Dendritic cell treated with granulocyte-macrophage colony-stimulating factor and Interleukin-4, amounts not matched to agents 40 ng/mL and 50 ng/mL, for 4 days (primary cell): ENCODE data around the gene CFL1.

ENCODE experiments used
- H3K27ac Mint-ChIP-seq: one replicate; pipeline ENCODE4 v1.8.0; 2022; ENCODE audit warnings: mild to moderate bottlenecking, mixed read lengths
- H3K27me3 Mint-ChIP-seq: one replicate; pipeline ENCODE4 v1.8.0; 2022; ENCODE audit warnings: mild to moderate bottlenecking, mixed read lengths
- H3K36me3 Mint-ChIP-seq: one replicate; pipeline ENCODE4 v1.8.0; 2022; ENCODE audit warnings: low read depth, mixed read lengths
- H3K4me1 Mint-ChIP-seq: one replicate; pipeline ENCODE4 v1.8.0; 2022; ENCODE audit warnings: low read depth, mixed read lengths
- H3K4me3 Mint-ChIP-seq: one replicate; pipeline ENCODE4 v1.8.0; 2022; ENCODE audit warnings: mild to moderate bottlenecking, moderate library complexity, mixed read lengths
- H3K9me3 Mint-ChIP-seq: one replicate; pipeline ENCODE4 v1.8.0; 2022; ENCODE audit warnings: mixed read lengths
- intact Hi-C: fragments of 100-400 bp; cut with micrococcal nuclease; formaldehyde crosslinking; loops from one replicate; pipeline ENCODE4 v1.15.0; 2022

Gene CFL1

DNA sequence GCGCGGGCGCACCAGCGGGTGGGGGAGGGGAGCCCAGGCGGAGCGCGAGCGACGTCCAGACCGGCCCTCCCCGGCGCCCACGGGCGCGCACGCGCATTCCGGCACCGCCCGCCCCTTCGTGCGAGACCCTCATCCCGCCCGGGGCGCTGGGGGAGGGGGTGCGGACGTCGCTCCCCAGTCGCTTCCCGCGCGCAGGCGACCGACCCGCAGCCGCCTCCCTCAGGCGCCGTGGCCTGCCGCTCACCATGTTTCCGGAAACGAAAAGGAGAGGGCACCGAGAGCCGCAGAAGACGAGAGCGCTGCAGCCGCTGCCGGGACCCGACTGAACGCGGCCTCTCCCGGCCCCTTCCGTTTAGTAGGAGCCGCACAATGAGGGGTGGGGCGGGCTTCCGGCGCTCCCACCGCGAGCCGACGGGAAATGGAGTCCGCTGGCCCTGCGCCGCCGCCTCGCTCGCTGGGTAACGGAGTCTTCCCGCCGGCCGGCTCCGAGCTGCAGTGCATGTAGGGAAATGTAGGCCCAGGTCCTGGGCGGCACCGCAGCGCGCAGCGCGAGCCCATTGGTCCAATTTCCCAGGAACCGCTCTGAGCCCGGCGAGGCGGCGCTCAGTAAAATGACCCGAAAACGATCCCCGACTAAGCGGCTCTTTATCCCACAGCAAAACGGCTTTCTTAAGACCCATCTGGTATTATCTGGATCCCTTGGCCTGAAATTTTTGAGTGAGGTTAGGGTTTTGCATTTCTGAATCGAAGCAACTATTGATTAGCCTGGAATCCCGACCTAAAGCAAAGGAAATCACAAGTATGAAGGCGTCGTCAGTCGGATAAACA, at the start of gene CFL1:
CFL1 (minus strand) TSS at position 328 of the 828 bp plus-strand sequence; CDS start at position 247, 81 bp downstream.
- Mint-ChIP-seq H3K4me1 (peaks cover 79% of the 10 kb centered on the region), H3K9me3 (no peaks in the 10 kb centered on the region), H3K4me3 (peak within 1 kb of the TSS; percentile 98), H3K36me3 (peaks cover 89% of the 10 kb centered on the region), H3K27ac (peak within 1 kb of the TSS; percentile 96), H3K27me3 (no peaks in the 10 kb centered on the region)
- intact Hi-C loops: loop anchor here (2.0 kb wide), 1 partner anchor 25 kb away; the partner anchor contains the start of gene SNX32

DNA sequence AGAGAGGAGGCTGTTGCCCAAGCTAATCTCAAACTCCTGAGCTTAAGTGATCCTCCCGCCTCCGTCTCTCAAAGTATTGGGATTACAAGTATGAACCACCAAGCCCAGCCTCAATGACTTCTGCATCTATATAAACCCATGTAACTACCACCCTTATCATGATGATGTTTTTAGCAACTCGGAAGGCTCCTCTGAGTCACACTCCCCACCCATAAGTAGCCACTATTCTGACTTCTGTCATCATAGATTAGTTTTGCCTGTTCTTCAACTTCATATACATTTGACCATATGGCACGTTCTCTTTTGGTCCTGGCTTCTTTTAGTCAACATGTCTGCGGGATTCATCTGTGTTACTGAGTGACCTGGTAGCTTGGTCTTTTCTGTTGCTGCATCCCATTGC, 48.6 kb upstream of the CFL1 start:
- Mint-ChIP-seq H3K4me3 (no peak overlapping the region), H3K36me3 (no peaks in the 10 kb centered on the region), H3K27me3 (peaks cover 24% of the 10 kb centered on the region), H3K27ac (no peak overlapping the region), H3K9me3 (no peaks in the 10 kb centered on the region), H3K4me1 (peaks cover 11% of the 10 kb centered on the region)
- intact Hi-C loops: no loop called here

DNA sequence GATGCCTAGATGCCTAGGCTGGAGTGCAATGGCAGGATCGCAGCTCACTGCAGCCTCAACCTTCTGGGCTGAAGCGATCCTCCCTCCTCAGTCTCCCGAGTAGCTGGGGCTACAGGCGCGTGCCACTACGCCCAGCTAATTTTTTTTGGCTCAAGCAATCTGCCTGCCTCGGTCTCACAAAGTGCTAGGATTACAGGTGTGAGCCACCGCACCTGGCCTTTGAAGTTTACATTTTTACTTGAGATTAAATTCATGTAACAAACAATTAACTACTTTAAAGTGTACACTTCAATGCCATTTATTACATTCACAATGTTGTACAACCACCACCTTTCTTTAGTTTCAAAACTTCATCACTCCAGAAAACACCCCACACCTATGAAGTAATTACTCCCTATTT, 45.7 kb upstream of the CFL1 start:
- Mint-ChIP-seq H3K27ac (no peak overlapping the region), H3K27me3 (peaks cover 17% of the 10 kb centered on the region), H3K9me3 (no peaks in the 10 kb centered on the region), H3K4me3 (no peak overlapping the region), H3K4me1 (peaks cover 16% of the 10 kb centered on the region), H3K36me3 (peaks cover 6% of the 10 kb centered on the region)
- intact Hi-C loops: no loop called here

DNA sequence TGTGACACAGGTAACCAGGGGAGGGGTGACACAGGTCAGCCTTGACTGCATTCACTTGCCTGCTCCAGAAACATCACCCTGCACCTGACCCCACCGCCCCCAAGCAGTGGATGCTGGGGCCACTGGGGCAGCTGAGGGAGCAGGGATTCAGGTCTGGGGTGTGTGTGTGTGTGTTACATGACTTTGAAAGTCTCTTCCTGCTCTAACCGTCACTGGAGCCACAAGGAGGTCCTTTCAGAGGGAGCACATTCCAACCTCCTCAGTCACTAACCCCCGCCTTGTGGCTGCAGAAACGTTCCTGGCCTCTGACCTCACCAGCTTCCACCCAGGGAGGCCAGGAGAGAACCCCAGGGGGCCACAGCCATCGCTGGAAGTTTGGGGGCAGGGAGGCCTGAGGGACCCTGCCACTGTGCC, 45.1 kb upstream of the CFL1 start:
- Mint-ChIP-seq H3K27ac (no peak overlapping the region), H3K36me3 (peaks cover 6% of the 10 kb centered on the region), H3K4me3 (no peak overlapping the region), H3K9me3 (no peaks in the 10 kb centered on the region), H3K4me1 (peaks cover 19% of the 10 kb centered on the region), H3K27me3 (peaks cover 16% of the 10 kb centered on the region)
- intact Hi-C loops: no loop called here

DNA sequence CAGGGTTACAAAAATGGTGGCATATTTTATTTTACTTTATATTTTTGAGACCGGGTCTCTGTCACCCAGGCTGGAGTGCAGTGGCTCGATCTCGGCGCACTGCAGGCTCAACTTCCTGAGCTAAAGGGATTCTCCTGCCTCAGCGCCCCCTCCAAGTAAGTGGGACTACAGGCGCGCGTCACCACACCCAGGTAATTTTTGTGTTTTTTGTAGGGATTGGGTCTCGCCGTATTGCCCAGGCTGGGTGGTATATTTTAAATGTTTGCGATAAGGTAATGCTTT, 42.9 kb upstream of the CFL1 start:
- Mint-ChIP-seq H3K9me3 (no peaks in the 10 kb centered on the region), H3K4me3 (no peak overlapping the region), H3K27ac (peak overlapping the region; percentile 90), H3K36me3 (peaks cover 16% of the 10 kb centered on the region), H3K4me1 (peaks cover 29% of the 10 kb centered on the region), H3K27me3 (peaks cover 14% of the 10 kb centered on the region)
- intact Hi-C loops: no loop called here

DNA sequence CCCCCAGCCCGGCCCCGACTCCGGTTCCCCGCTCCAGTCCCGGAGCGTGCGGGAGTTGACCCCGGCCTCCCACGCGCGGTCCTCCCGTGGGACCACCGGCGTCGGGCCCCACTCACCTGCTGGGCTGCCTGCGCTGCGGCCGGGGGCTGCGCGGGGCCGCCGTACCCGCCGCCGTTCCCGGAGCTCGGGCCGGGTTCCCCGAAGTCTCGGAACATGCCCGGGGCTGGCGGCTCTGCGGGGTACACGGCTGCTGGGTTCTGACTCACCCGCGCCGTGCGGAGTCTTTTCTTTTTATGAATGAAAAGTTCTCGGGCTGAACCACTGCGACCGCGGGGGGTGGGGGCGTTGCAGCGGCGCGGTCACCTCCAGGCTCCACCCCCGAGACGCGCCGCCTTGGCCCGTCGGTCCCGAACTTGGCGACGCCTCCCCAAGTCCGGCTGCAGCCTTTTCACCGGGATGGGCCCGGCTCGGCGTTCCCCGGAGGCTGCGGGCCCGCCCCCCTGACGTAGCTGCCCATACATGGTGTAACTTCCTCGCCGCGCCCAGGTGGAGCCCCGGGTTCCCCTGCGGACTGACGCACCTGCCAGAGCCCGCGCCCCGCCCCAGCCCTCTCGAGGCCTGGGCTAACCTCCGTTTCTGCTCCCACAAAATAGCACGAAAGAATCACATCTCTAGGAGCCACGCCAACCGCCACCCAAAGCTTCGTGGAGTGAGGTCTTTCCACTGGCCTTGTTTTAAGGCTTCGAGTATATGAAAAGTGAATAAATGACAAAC, 42.3 kb upstream of the CFL1 start, which contains the start of gene FOSL1:
FOSL1 (minus strand) TSS at position 264 of the 774 bp plus-strand sequence; CDS start at position 215, 49 bp downstream.
- intact Hi-C loops: no loop called here
- Mint-ChIP-seq H3K27ac (peak within 1 kb of the TSS; percentile 90), H3K4me1 (peaks cover 34% of the 10 kb centered on the region)

DNA sequence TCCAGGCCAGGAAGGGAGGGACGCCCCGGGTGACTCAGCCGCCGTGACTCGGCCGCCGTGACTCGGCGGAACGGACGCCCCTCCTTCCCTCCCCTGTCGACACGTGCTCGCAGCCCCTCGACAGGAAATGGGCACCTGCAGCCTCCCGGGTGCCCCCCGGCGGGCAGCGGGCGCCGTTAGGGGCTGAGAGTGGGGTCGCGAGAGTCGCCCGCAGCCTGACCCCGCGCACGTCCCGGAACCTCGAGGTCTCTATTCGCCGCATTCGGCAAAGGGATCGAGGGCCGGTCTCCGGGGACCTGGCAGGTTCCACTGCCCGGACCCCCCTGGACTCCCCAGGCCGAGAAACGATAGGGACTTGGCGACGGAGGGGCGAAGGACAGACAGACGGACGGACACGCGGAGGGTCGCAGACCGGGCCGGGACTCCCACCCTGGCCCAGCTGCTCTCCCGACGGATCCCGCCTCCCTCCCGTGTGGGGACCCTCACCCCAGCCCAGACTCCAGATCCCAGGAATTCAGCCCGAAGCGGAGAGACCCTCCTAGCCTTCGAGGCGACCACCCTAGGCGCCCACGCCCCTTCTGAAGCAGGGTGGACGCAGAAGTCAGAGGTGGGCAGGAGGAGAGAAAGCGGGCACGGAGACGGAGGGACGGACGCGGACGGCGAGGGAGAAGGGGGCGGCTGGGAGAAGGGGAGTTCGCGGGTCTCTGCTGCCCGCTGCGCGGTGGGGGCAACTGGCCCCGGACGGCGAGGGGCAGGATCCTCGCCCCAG, 41.6 kb upstream of the CFL1 start:
- H3K27me3 Mint-ChIP-seq: peaks cover 13% of the 10 kb centered on the region
- no peaks in the 10 kb centered on the region for H3K9me3 Mint-ChIP-seq
- H3K4me1 Mint-ChIP-seq: peaks cover 38% of the 10 kb centered on the region
- intact Hi-C loops: no loop called here
- peaks cover 21% of the 10 kb centered on the region for H3K36me3 Mint-ChIP-seq
- peak overlapping the region; percentile 90 for H3K27ac Mint-ChIP-seq
- peak overlapping the region; percentile 83 for H3K4me3 Mint-ChIP-seq

More for the DNA sequence above, 42.3 kb upstream of the CFL1 start, which contains the start of gene FOSL1:
- H3K27me3 Mint-ChIP-seq: peaks cover 14% of the 10 kb centered on the region
- peaks cover 21% of the 10 kb centered on the region for H3K36me3 Mint-ChIP-seq
- H3K4me3 Mint-ChIP-seq: peak within 1 kb of the TSS; percentile 83
- H3K9me3 Mint-ChIP-seq: no peaks in the 10 kb centered on the region

DNA sequence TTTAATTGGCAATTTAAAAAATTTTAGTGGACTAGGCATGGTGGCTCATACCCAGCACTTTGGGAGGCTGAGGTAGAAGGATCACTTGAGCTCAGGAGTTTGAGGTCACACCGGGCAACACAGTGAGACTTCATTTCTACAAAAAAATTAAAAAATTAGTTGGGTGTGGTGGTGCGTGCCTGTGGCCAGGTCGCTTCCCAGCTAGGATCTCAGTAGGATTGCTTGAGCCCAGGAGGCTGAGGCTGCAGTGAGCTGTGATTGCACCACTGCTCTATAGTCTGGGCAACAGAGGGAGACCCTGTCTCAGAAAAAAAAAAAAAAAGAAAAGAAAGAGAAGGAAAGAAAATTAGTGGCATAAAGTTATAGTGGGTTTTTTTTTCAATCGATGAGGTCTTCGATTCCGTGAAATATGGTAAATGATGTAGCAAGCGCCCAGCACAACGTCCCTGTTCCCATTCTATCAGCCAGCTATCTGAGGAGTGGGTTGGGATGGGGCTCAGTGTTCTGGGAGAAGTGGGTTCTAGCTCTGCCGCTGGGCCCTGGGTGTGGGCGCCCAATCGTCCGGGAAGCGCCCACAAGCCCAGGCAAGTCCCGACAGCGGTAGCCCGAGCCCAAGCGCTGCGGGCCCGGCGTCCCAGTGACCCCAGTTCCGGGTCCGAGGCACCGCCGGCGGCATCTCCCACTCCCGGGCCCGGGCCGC, 40.8 kb upstream of the CFL1 start:
- Mint-ChIP-seq H3K27me3 (peaks cover 13% of the 10 kb centered on the region), H3K36me3 (peaks cover 21% of the 10 kb centered on the region), H3K9me3 (no peaks in the 10 kb centered on the region), H3K27ac (peak overlapping the region; percentile 90), H3K4me3 (peak overlapping the region; percentile 83), H3K4me1 (peaks cover 46% of the 10 kb centered on the region)
- intact Hi-C loops: no loop called here

DNA sequence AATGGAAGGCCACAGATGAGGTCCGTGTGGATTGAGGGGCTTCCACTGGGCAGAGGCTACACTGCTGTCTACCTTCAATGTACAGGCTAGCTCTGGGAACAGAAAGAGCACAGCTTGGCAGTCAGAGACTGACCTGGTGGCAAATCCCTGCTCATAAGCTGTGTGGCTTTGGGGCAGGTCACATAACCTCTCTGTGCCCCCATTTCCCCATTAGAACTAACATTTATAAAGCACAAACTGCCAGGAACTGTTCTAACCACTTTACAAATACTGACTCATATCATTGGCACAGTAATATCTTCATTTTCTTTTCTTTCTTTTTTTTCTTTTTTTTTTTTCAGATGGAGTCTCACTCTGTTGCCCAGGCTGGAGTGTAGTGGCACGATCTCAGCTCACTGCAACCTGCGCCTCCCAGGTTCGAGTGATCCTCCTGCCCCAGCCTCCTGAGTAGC, 39.1 kb upstream of the CFL1 start:
- intact Hi-C loops: no loop called here
- H3K4me3 Mint-ChIP-seq: no peak overlapping the region
- H3K27ac Mint-ChIP-seq: no peak overlapping the region

DNA sequence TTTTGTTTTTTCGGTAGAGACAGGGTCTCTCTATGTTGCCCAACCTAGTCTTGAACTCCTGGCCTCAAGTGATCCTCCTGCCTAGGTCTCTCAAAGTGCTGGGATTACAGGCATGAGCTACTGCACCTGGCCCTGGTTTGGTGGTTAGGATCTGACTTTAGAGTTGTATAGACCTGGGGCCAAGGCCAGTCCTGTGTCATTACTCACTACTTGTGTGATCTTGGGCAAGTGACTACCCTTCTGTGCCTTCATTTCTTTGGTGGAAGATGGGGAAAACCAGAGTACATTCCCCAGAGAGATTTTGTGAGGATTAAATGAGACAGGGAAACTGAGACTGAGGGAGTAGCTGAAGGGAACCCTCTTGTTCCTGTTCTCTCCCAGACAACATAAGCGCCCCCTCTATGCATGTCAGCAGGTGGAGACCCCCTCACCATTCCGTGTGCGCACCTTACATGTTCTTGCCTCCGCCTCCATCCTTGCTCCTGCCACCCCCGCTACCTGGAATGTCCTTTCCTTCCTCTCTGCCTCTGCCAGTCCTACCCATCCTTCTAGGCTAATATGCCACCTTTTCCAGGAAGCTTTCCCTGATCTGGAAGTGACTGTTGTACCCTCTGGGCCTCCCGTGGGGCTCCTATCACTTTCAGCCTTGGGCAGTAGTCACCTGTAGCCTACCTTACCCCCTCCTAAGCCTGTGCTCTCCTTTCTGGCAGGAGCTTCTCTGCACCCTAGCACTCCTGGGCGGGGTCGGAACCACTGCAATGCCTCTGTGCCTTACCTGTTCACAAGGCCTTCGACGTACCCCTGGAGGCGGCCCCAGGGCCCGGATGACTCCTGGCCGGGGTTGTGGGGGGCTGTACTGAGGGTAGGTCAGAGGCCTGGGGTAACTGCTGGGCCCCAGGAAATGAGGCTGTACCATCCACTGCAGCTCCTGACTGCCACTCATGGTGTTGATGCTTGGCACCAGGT, 38.3 kb upstream of the CFL1 start:
- Mint-ChIP-seq H3K4me1 (peaks cover 57% of the 10 kb centered on the region), H3K27me3 (no peaks in the 10 kb centered on the region), H3K36me3 (peaks cover 33% of the 10 kb centered on the region), H3K9me3 (no peaks in the 10 kb centered on the region), H3K4me3 (no peak overlapping the region), H3K27ac (peak overlapping the region; percentile 23)
- intact Hi-C loops: no loop called here

More for the DNA sequence above, 39.1 kb upstream of the CFL1 start:
- Mint-ChIP-seq H3K9me3 (no peaks in the 10 kb centered on the region), H3K4me1 (peaks cover 58% of the 10 kb centered on the region), H3K27me3 (no peaks in the 10 kb centered on the region), H3K36me3 (peaks cover 30% of the 10 kb centered on the region)

DNA sequence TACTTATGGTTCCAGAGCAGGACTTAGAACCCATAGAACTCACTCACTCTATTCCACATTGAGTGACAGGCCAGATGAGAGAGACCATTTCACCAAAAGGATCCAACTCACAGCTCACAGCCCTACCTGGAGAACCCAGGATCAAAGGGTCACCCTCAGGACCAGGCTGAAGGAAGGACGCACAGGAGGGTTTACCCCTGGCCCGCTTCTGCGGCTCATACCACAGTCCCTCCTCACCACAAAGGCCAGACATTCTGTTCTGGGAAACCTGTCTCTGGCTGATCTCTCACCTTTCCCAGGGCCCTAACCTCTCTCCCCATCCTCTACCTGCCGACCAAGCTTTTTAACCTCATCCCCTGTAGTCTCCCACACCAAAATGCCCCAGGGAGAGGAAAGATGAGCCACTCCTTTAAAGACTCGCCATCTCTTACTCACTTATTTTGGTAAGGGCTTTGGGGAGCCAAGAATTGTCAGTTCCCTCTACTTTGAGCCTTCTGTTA, 37.6 kb upstream of the CFL1 start:
- Mint-ChIP-seq H3K27me3 (no peaks in the 10 kb centered on the region), H3K4me3 (no peak overlapping the region), H3K27ac (peak overlapping the region; percentile 33), H3K36me3 (peaks cover 33% of the 10 kb centered on the region), H3K4me1 (peaks cover 60% of the 10 kb centered on the region), H3K9me3 (no peaks in the 10 kb centered on the region)
- intact Hi-C loops: no loop called here

DNA sequence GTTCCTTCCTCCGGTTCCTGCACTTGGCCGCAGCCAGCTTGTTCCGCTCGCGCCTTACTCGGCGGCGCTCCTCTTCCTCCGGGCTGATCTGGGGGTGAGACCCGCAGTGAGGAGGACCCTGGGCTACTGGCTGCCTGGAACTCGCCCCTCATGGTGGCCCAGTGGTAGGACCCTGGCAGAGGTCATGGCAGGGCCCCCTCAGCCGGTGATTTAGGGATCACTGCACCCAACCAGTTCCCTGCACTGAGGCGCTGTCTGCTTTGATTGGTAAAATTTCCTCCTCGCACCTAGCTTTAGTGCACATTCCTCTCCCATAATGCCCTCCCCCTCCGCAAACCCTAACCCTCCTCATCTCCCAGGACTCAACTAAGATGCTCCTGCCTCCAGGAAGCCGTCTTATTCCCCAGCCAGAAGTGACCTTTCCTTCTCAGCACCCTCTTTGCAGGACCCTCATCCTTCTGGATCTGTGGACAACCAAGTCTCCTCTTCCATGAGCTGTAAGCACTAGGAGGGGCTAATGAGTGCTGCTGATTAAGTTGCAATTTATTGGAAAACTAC, 36.1 kb upstream of the CFL1 start:
- intact Hi-C loops: no loop called here
- peak overlapping the region; percentile 99 for H3K27ac Mint-ChIP-seq
- peaks cover 68% of the 10 kb centered on the region for H3K4me1 Mint-ChIP-seq
- peak overlapping the region; percentile 98 for H3K4me3 Mint-ChIP-seq
- H3K36me3 Mint-ChIP-seq: peaks cover 27% of the 10 kb centered on the region
- no peaks in the 10 kb centered on the region for H3K27me3 Mint-ChIP-seq
- H3K9me3 Mint-ChIP-seq: no peaks in the 10 kb centered on the region
